K562 (cell line): ENCODE measurements around the gene MSH3. TPM values are rescaled to one million over a fixed set of nuclear protein-coding genes. Genes with fewer than 3 reads are reported as not detected.

Source experiments
- ATAC-seq: fragments of 200-7000 bp; cut with Tn5 transposase; 3 replicates; pipeline ENCODE4 v1.9.1; 2020; ENCODE audit warnings: moderate library complexity
- BruUV-seq: library from RNA; stranded (reverse); fragments of 400-500 nt; replicated peaks from 2 replicates; lab custom pipeline; 2021; lab: Mats Ljungman, UMichigan
- CTCF ChIA-PET: fragments of 300-600 bp; formaldehyde crosslinking; extraction: SDS; loops from one replicate; lab custom pipeline; 2021; ENCODE audit warnings: low intra/inter-chr PET ratio; lab: Yijun Ruan, JAX
- POLR2A ChIA-PET: fragments of 300-600, 350-650 bp; sonication (Branson Sonifier 250); formaldehyde crosslinking; extraction: SDS; loops from one replicate; lab custom pipeline; 2021; ENCODE audit warnings: antibody characterized with exemption, inconsistent platforms; lab: Yijun Ruan, JAX
- DNase-seq, 4 experiments: peaks; one replicate each; pipeline versions ENCODE4 v3.0.0 to v3.0.0-alpha.2; 2011 to 2018; ENCODE audit warnings: low spot score in 3 of 4, mixed read lengths in 3 of 4; ENCODE audit errors: extremely low read depth in 1 of 4
- FAIRE-seq: peaks from 2 replicates; lab custom pipeline; 2011; peaks lifted over from hg19 to GRCh38; lab: Jason Lieb, UNC
- H2AFZ ChIP-seq: 2 replicates; pipeline ENCODE4 v1.6.0; 2011; ENCODE audit warnings: low read depth, low read length, control low read depth, inconsistent platforms
- H3K27ac ChIP-seq: fragments of 200-600 bp; 3 replicates; pipeline ENCODE4 v1.8.0; 2011; ENCODE audit warnings: low read depth, mild to moderate bottlenecking, control low read depth, inconsistent platforms, low read length, moderate library complexity, mixed read lengths; ENCODE audit errors: extremely low read depth
- H3K27me3 ChIP-seq, 2 experiments: fragments of 300-600 bp in 1 of 2; 2 replicates in 1 of 2; 3 replicates in 1 of 2; pipeline versions ENCODE4 v1.6.0 to v1.8.0; 2011; ENCODE audit warnings: inconsistent platforms in 2 of 2, low read length in 2 of 2, mild to moderate bottlenecking in 1 of 2, mixed read lengths in 1 of 2, moderate library complexity in 1 of 2; ENCODE audit not compliant: control insufficient read depth in 2 of 2, insufficient read depth in 2 of 2
- H3K36me3 ChIP-seq: fragments of 300-600 bp; 3 replicates; pipeline ENCODE4 v1.8.0; 2011; ENCODE audit warnings: mild to moderate bottlenecking, low read length, inconsistent platforms; ENCODE audit not compliant: control insufficient read depth, insufficient read depth
- H3K4me1 ChIP-seq, 2 experiments: fragments of 200-600 bp in 1 of 2; replicated peaks in 1 of 2; 2 replicates in 1 of 2; 3 replicates in 1 of 2; pipeline versions ENCODE4 v1.5.1 to v1.8.0; 2011; ENCODE audit warnings: inconsistent platforms in 2 of 2, low read length in 2 of 2, mild to moderate bottlenecking in 1 of 2, mixed read lengths in 1 of 2, moderate library complexity in 1 of 2; ENCODE audit not compliant: control insufficient read depth in 2 of 2, insufficient read depth in 2 of 2
- H3K4me2 ChIP-seq: 2 replicates; pipeline ENCODE4 v1.6.1; 2011; ENCODE audit warnings: low read length, control low read depth, inconsistent platforms, mixed read lengths; ENCODE audit not compliant: insufficient read depth
- H3K4me3 ChIP-seq: fragments of 200-600 bp; sonication (generic), shearing (Covaris generic); 2 replicates; pipeline ENCODE4 v1.5.1; 2016; ENCODE audit warnings: control low read depth, inconsistent platforms
- H3K79me2 ChIP-seq: fragments of 200-600 bp; 3 replicates; pipeline ENCODE4 v1.8.0; 2011; ENCODE audit warnings: low read length, inconsistent platforms; ENCODE audit not compliant: control insufficient read depth, insufficient read depth
- H3K9ac ChIP-seq, 2 experiments: 2 replicates each; pipeline versions ENCODE4 v1.6.0 to v1.6.1; 2011; ENCODE audit warnings: low read depth in 2 of 2, low read length in 2 of 2, control low read depth in 1 of 2, inconsistent platforms in 1 of 2, mild to moderate bottlenecking in 1 of 2, mixed read lengths in 1 of 2; ENCODE audit not compliant: insufficient read depth in 1 of 2
- H3K9me1 ChIP-seq: one replicate; pipeline ENCODE4 v1.6.0; 2011; ENCODE audit warnings: inconsistent platforms, mild to moderate bottlenecking, low read length, moderate library complexity; ENCODE audit not compliant: control insufficient read depth, insufficient read depth
- H3K9me3 ChIP-seq: replicated peaks from 2 replicates; pipeline ENCODE4 v1.5.1; 2011; ENCODE audit warnings: low read depth, low read length, inconsistent platforms; ENCODE audit not compliant: control insufficient read depth, insufficient read depth
- H4K20me1 ChIP-seq: replicated peaks from 2 replicates; pipeline ENCODE4 v1.6.1; 2011; ENCODE audit warnings: low read length, inconsistent platforms, mixed read lengths; ENCODE audit not compliant: control insufficient read depth, insufficient read depth
- CHD7 ChIP-seq: fragments of 200-600 bp; sonication (generic); IDR thresholded peaks from one replicate; pipeline ENCODE4 v1.6.1; 2012; ENCODE audit warnings: mild to moderate bottlenecking, low read depth, low read length, inconsistent platforms
- KAT7 ChIP-seq: sonication (generic); formaldehyde crosslinking; IDR thresholded peaks from 2 replicates; pipeline ENCODE4 v1.8.0; 2022; ENCODE audit warnings: missing genetic modification reagents, mild to moderate bottlenecking, borderline replicate concordance
- MLLT1 ChIP-seq, 2 experiments: fragments of 450-650 bp; IDR thresholded peaks; 2 replicates each; pipeline ENCODE4 v1.6.1; 2016
- SP2 ChIP-seq: IDR thresholded peaks from 2 replicates; pipeline ENCODE4 v1.6.1; 2011; ENCODE audit warnings: mild to moderate bottlenecking, low read depth, low read length, moderate library complexity; ENCODE audit not compliant: poor library complexity, severe bottlenecking; ENCODE audit errors: extremely low read depth
- SRSF3 ChIP-seq: fragments of 200-400 bp; formaldehyde crosslinking; IDR thresholded peaks from 2 replicates; pipeline ENCODE4 v1.6.1; 2016; ENCODE audit warnings: mild to moderate bottlenecking, low read length, moderate library complexity; ENCODE audit not compliant: insufficient read depth
- TRIM24 ChIP-seq, 2 experiments: fragments of 450-650 bp; IDR thresholded peaks; 2 replicates each; pipeline ENCODE4 v1.6.1; 2016
- ZNF24 ChIP-seq: fragments of 450-650 bp; IDR thresholded peaks from 2 replicates; pipeline ENCODE4 v1.6.1; 2016
- ZNF41 ChIP-seq: fragments of 250-450 bp; sonication (Bioruptor Pico); conservative IDR thresholded peaks from 2 replicates; pipeline ENCODE4 v1.4.0; 2020; ENCODE audit warnings: mild to moderate bottlenecking
- WGBS: fragments of 100-300 bp; shearing (Covaris generic); methylation state at CpG from one replicate; pipeline ENCODE4 v1.1.6; 2016; ENCODE audit warnings: low coverage, mixed read lengths; ENCODE audit not compliant: insufficient coverage; ENCODE audit errors: missing lambda C conversion rate; 5-methylcytosine and 5-hydroxymethylcytosine counted together
- in situ Hi-C: fragments of 300-500 bp; cut with MboI; formaldehyde crosslinking; loops from 4 replicates; pipeline ENCODE4 v1.15.0; 2018; ENCODE audit warnings: inconsistent platforms, mixed read lengths
- intact Hi-C: fragments of 100-400 bp; cut with micrococcal nuclease; formaldehyde crosslinking; loops from 2 replicates; pipeline ENCODE4 v1.14.2; 2022
- polyA plus RNA-seq, 8 experiments: library from polyadenylated mRNA; depleted of rRNA in 4 of 8; stranded (reverse) in 5 of 8; unstranded in 3 of 8; fragments of >200 nt; fragmentation: Nextera tagmentation in 2 of 8; fragmentation: Illumina TruSeq in 1 of 8; extraction: Ambion mirVana in 2 of 8; extraction: Trizol in 1 of 8; gene quantifications; 2 replicates each; pipeline versions ENCODE4 v1.2.1 to v1.2.3, GENCODE V29; 2011 to 2014; ENCODE audit warnings: inconsistent platforms in 1 of 8, missing spikeins in 1 of 8
- total RNA-seq, 7 experiments: library from RNA; depleted of rRNA in 6 of 7; stranded (reverse); fragments of >200 nt in 6 of 7; fragmentation: Illumina TruSeq in 2 of 7; extraction: Trizol in 2 of 7; gene quantifications; 2 replicates each; pipeline versions ENCODE4 v1.2.1 to v1.2.3, GENCODE V29; 2011 to 2021; ENCODE audit warnings: low replicate concordance in 1 of 7

Gene MSH3
- total and polyA plus RNA-seq, 9 of the 15 experiments (the other 6 are each of a cell fraction or from before 2014, with no cell fraction given), result 3.9 to 17.2 (median 13.2) TPM

- no peaks in the 10 kb centered on the region for H4K20me1 ChIP-seq
- DNase-seq (no peak), ATAC-seq (no peak), FAIRE-seq (no peak)
- in situ Hi-C loops, result loop anchor here (10.0 kb wide), 1 partner anchor 506 kb away; no protein-coding TSS in a partner anchor
- intact Hi-C loops, result loop anchor here (5.0 to 10.0 kb wide), 2 partner anchors 246 to 508 kb away; no protein-coding TSS in a partner anchor
- ChIA-PET CTCF (no interaction called here), POLR2A (no interaction called here)
- BruUV-seq, result no TSS peak
- H3K9me3 ChIP-seq, result no peaks in the 10 kb centered on the region
- H3K9me1 ChIP-seq, result no peaks in the 10 kb centered on the region
- H3K27me3 ChIP-seq, result no peaks in the 10 kb centered on the region
- no peak overlapping the region for H3K4me3 ChIP-seq
- H3K79me2 ChIP-seq, result no peaks in the 10 kb centered on the region
- no peak overlapping the region for H3K4me2 ChIP-seq
- H3K4me1 ChIP-seq, result no peaks in the 10 kb centered on the region
- H3K27ac ChIP-seq, result no peak overlapping the region
- 71% methylated on average over 4 of the region's 4 CpGs for WGBS
- H2AFZ ChIP-seq, result no peak overlapping the region
- H3K9ac ChIP-seq, result no peak overlapping the region
- peaks cover 3% of the 10 kb centered on the region; the same call in 1 of the 3 replicates for H3K36me3 ChIP-seq
- no peak for TF ChIP-seq CHD7
- TF ChIP-seq ZNF41 (CRISPR knock-in tag), result no peak
- TF ChIP-seq SRSF3, result no peak
- TF ChIP-seq SP2, result no peak
- no peak for TF ChIP-seq TRIM24 (IDR thresholded peaks at IDR 0.05)
- no peak for TF ChIP-seq ZNF24
- no peak for TF ChIP-seq MLLT1 (IDR thresholded peaks at IDR 0.05)
- no peak for TF ChIP-seq KAT7 (CRISPR knock-in tag)
Measured at GRCh38 chr5:80688648-80689420, 34.4 kb downstream of the MSH3 start.
